Lung (tissue), 12 donors: Measurements from ENCODE around the gene ONECUT1. TPM values are rescaled to one million over a fixed set of nuclear protein-coding genes. Genes with fewer than 3 reads are reported as not detected.

Experiments
- ATAC-seq: fragments of 200-7000 bp; cut with Tn5 transposase; one replicate; pipeline ENCODE4 v1.9.1; 2020; ENCODE audit warnings: moderate number of reproducible peaks; ENCODE audit not compliant: insufficient read depth, low FRiP score
- DNase-seq, 3 donors: peaks; one replicate each; pipeline ENCODE4 v3.0.0-alpha.2; 2013 to 2017
- H3K27ac ChIP-seq, 2 donors: one replicate each; pipeline ENCODE4 v1.5.1; 2013; ENCODE audit warnings: mild to moderate bottlenecking in 2 of 2, moderate library complexity in 2 of 2, control low read depth in 1 of 2, inconsistent platforms in 1 of 2, low read depth in 1 of 2, low read length in 1 of 2
- H3K27me3 ChIP-seq, 3 donors: one replicate each; pipeline ENCODE4 v1.5.1; 2013; ENCODE audit warnings: low read length in 2 of 3; ENCODE audit not compliant: control insufficient read depth in 3 of 3, insufficient read depth in 3 of 3
- H3K36me3 ChIP-seq, 4 donors: one replicate each; pipeline ENCODE4 v1.5.1; 2013; ENCODE audit warnings: low read length in 4 of 4, mild to moderate bottlenecking in 1 of 4, moderate library complexity in 1 of 4; ENCODE audit not compliant: control insufficient read depth in 4 of 4, insufficient read depth in 4 of 4
- H3K4me1 ChIP-seq, 5 donors: one replicate each; pipeline ENCODE4 v1.5.1; 2013; ENCODE audit warnings: low read length in 5 of 5, mild to moderate bottlenecking in 2 of 5, moderate library complexity in 1 of 5; ENCODE audit not compliant: control insufficient read depth in 5 of 5, insufficient read depth in 5 of 5
- H3K4me3 ChIP-seq: one replicate; pipeline ENCODE4 v1.5.1; 2013; ENCODE audit warnings: mild to moderate bottlenecking, control low read depth, moderate library complexity
- H3K9ac ChIP-seq, 2 donors: one replicate each; pipeline ENCODE4 v1.5.1; 2013; ENCODE audit warnings: low read length in 2 of 2, control low read depth in 1 of 2; ENCODE audit not compliant: insufficient read depth in 1 of 2
- H3K9me3 ChIP-seq, 4 donors: one replicate each; pipeline ENCODE4 v1.5.1; 2013; ENCODE audit warnings: low read length in 3 of 4, mild to moderate bottlenecking in 1 of 4, moderate library complexity in 1 of 4; ENCODE audit not compliant: control insufficient read depth in 4 of 4, insufficient read depth in 3 of 4
- CTCF ChIP-seq: IDR thresholded peaks from 2 replicates; pipeline ENCODE4 v1.5.1; 2012; ENCODE audit warnings: mild to moderate bottlenecking; ENCODE audit errors: control extremely low read depth, extremely low read depth
- WGBS, 2 donors: extraction: QIAGEN DNeasy Blood & Tissue Kit; methylation state at CpG; one replicate each; pipeline ENCODE4 v1.1.7; 2013; 5-methylcytosine and 5-hydroxymethylcytosine counted together
- polyA plus RNA-seq, 2 donors: library from polyadenylated mRNA; stranded (reverse); fragments of 200-250 nt; gene quantifications; one replicate each; pipeline ENCODE4 v1.2.1, GENCODE V29; 2013
- total RNA-seq, 2 donors: library from RNA; depleted of rRNA in 1 of 2; stranded (reverse); fragments of >200 nt in 1 of 2; gene quantifications; one replicate each; pipeline ENCODE4 v1.2.1, GENCODE V29; 2014 to 2021
- donor health status: control.
- donor health status: control.
- donor health status: Bipolar disorder and iron deficiency.
- donor health status: healthy.
- donor health status: DM: yes; HTN: yes; CAD: no.

Gene ONECUT1
- total and polyA plus RNA-seq, 4 donors: 0.18 TPM; not detected in 3

GRCh38 chr15:52782514-52782913, 7.6 kb downstream of the ONECUT1 start:
- Histone ChIP-seq H3K27me3 (peaks cover 16 to 83% (median 76%) of the 10 kb centered on the region in 3 donors), H3K36me3 (no peaks in the 10 kb centered on the region), H3K9me3 (peaks cover 0 to 4% (median 0%) of the 10 kb centered on the region in 4 donors), H3K9ac (no peak overlapping the region), H3K4me3 (no peak overlapping the region), H3K27ac (no peak overlapping the region), H3K4me1 (peaks cover 0 to 5% (median 2%) of the 10 kb centered on the region in 5 donors)
- DNase-seq (no peak), ATAC-seq (no peak)
- WGBS, 2 donors: 43 to 44% methylated on average over 1 of the region's 1 CpG
- no peak for TF ChIP-seq CTCF

- Histone ChIP-seq H3K4me3 (no peak overlapping the region), H3K9ac (peak overlapping the region in 1 of 2 donors; percentile 28), H3K36me3 (no peaks in the 10 kb centered on the region), H3K27me3 (peaks cover 23 to 74% (median 67%) of the 10 kb centered on the region in 3 donors), H3K27ac (no peak overlapping the region), H3K9me3 (peaks cover 0 to 4% (median 0%) of the 10 kb centered on the region in 4 donors), H3K4me1 (peaks cover 0 to 4% (median 2%) of the 10 kb centered on the region in 5 donors)
- WGBS, 2 donors: 4 to 6% methylated on average over 18 of the region's 18 CpGs
- TF ChIP-seq CTCF: peak; percentile 58
- ATAC-seq (peak; percentile 76), DNase-seq (peak; percentile 70 to 72 (median 71))
Observed at GRCh38 chr15:52780172-52780980, 9.8 kb downstream of the ONECUT1 start.

- Histone ChIP-seq H3K9me3 (peaks cover 0 to 4% (median 0%) of the 10 kb centered on the region in 4 donors), H3K4me3 (no peak overlapping the region), H3K9ac (no peak overlapping the region), H3K4me1 (peaks cover 0 to 2% (median 0%) of the 10 kb centered on the region in 5 donors), H3K36me3 (no peaks in the 10 kb centered on the region), H3K27ac (no peak overlapping the region), H3K27me3 (peaks cover 15 to 58% (median 49%) of the 10 kb centered on the region in 3 donors)
- ATAC-seq: no peak
- no peak for DNase-seq
- 56 to 77% methylated on average over 1 of the region's 1 CpG for WGBS, 2 donors
- no peak for TF ChIP-seq CTCF
Observed at GRCh38 chr15:52778457-52778856, 11.7 kb downstream of the ONECUT1 start.
